ENCODE data around the gene ZNF746.

DNA sequence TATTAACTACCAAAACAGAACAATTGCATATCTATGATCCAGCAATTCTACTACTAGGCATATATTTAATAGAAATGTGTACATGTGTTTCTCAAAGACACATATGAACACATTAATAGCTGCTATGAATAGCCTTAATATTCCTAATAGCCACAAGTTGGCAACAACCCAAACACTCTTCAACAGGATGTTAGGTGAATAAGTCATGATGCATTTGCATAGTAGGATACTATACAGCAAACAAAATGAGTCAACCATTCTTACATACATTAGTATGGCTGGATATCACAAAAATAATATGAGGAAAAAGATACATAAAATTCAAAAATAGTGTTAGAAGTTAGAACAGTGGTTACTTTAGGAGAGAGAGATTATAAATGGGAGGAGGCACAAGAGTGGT lies 26.8 kb upstream of the ZNF746 start:
- no peak for TF ChIP-seq POLR2AphosphoS5 (IDR thresholded peaks at IDR 0.05; ENCODE audit: borderline replicate concordance, low read depth, low read length)
- TF ChIP-seq EZH2 (IDR thresholded peaks at IDR 0.05): no peak
- TF ChIP-seq FOXP2 (optimal IDR thresholded peaks at IDR 0.05; ENCODE audit: control extremely low read depth, extremely low read length, insufficient read depth): no peak
